HepG2 (cell line): ENCODE data around the gene PIGL. TPM values are rescaled to one million over a fixed set of nuclear protein-coding genes. Genes with fewer than 3 reads are reported as not detected.

Experiments used
- AGO2 ChIP-seq: fragments of 200-400 bp; formaldehyde crosslinking; optimal IDR thresholded peaks from 2 replicates; pipeline ENCODE3; 2017; ENCODE audit warnings: mild to moderate bottlenecking, low read depth, low read length, moderate library complexity
- ARNT ChIP-seq: fragments of 450-650 bp; IDR thresholded peaks from 2 replicates; pipeline ENCODE4 v1.6.1; 2017
- CHCHD3 ChIP-seq: sonication (generic); formaldehyde crosslinking; IDR thresholded peaks from 2 replicates; pipeline ENCODE4 v1.8.0; 2022; ENCODE audit warnings: mild to moderate bottlenecking, missing genetic modification reagents, moderate library complexity
- GTF2F1 ChIP-seq: fragments of 150-350 bp; IDR thresholded peaks from 2 replicates; pipeline ENCODE4 v1.6.1; 2014; ENCODE audit warnings: low read length
- KLF16 ChIP-seq, 2 experiments: sonication (generic) in 1 of 2; formaldehyde crosslinking in 1 of 2; IDR thresholded peaks; 2 replicates each; pipeline versions ENCODE4 v1.6.1 to v1.8.0; 2016 to 2023; ENCODE audit warnings: missing genetic modification reagents in 2 of 2, missing compliant biosample characterization in 1 of 2
- KMT2A ChIP-seq: sonication (generic); formaldehyde crosslinking; IDR thresholded peaks from 2 replicates; pipeline ENCODE4 v1.4.0; 2020; ENCODE audit warnings: missing genetic modification reagents
- NRL ChIP-seq: sonication (generic); formaldehyde crosslinking; IDR thresholded peaks from 2 replicates; pipeline ENCODE4 v1.5.0; 2020; ENCODE audit warnings: missing genetic modification reagents, mild to moderate bottlenecking, moderate library complexity, borderline replicate concordance
- RCOR2 ChIP-seq: IDR thresholded peaks from 2 replicates; pipeline ENCODE4 v1.6.1; 2016; ENCODE audit warnings: missing biosample characterization, missing genetic modification reagents
- SAFB2 ChIP-seq: sonication (generic); formaldehyde crosslinking; IDR thresholded peaks from 2 replicates; pipeline ENCODE4 v1.5.1; 2020; ENCODE audit warnings: missing genetic modification reagents, low read depth, mild to moderate bottlenecking, borderline replicate concordance
- SOX13 ChIP-seq, 3 experiments: fragments of 450-650 bp in 1 of 3; sonication (generic) in 1 of 3; formaldehyde crosslinking in 1 of 3; IDR thresholded peaks in 2 of 3; conservative IDR thresholded peaks in 1 of 3; 2 replicates each; pipeline versions ENCODE4 v1.5.0 to v1.6.1; 2016 to 2020; ENCODE audit warnings: antibody characterized with exemption in 1 of 3, mild to moderate bottlenecking in 1 of 3, missing compliant biosample characterization in 1 of 3, missing genetic modification reagents in 1 of 3, moderate library complexity in 1 of 3
- TRIM22 ChIP-seq: fragments of 450-650 bp; IDR thresholded peaks from 2 replicates; pipeline ENCODE4 v1.6.1; 2017
- ZNF292 ChIP-seq: sonication (generic); formaldehyde crosslinking; IDR thresholded peaks from 2 replicates; pipeline ENCODE4 v1.8.1; 2022; ENCODE audit warnings: mild to moderate bottlenecking, low read depth, missing genetic modification reagents, borderline replicate concordance
- ZNF501 ChIP-seq: sonication (generic); formaldehyde crosslinking; IDR thresholded peaks from 2 replicates; pipeline ENCODE4 v1.5.1; 2020; ENCODE audit warnings: mild to moderate bottlenecking, moderate library complexity, missing genetic modification reagents
- ZNF546 ChIP-seq: sonication (generic); formaldehyde crosslinking; conservative IDR thresholded peaks from 2 replicates; pipeline ENCODE4 v1.8.1; 2023; ENCODE audit warnings: mild to moderate bottlenecking, missing genetic modification reagents
- polyA plus RNA-seq, 8 experiments: library from polyadenylated mRNA; depleted of rRNA in 3 of 8; stranded (reverse) in 7 of 8; unstranded in 1 of 8; fragments of >200 nt; fragmentation: Illumina TruSeq in 4 of 8; extraction: Trizol in 4 of 8; gene quantifications; 2 replicates each; pipeline versions ENCODE4 v1.2.1 to v1.2.3, GENCODE V29; 2011 to 2016; ENCODE audit warnings: low read depth in 4 of 8, missing spikeins in 1 of 8, mixed read lengths in 1 of 8; ENCODE audit not compliant: insufficient read depth in 1 of 8
- total RNA-seq, 5 experiments: library from RNA; depleted of rRNA; stranded (reverse); fragments of >200 nt; fragmentation: Illumina TruSeq; extraction: Trizol; gene quantifications; 2 replicates each; pipeline ENCODE4 v1.2.3, GENCODE V29; 2016; ENCODE audit warnings: low read depth in 1 of 5
- TF ChIP-seq, protein P1 (sequence below): sonication (generic); formaldehyde crosslinking; IDR thresholded peaks from 2 replicates; pipeline ENCODE4 v1.9.0; 2021; ENCODE audit warnings: mild to moderate bottlenecking, missing genetic modification reagents
- TF ChIP-seq, protein P2 (sequence below): sonication (generic); formaldehyde crosslinking; conservative IDR thresholded peaks from 2 replicates; pipeline ENCODE4 v1.4.0; 2020; ENCODE audit warnings: missing genetic modification reagents
- TF ChIP-seq, protein P3 (sequence below): sonication (generic); formaldehyde crosslinking; IDR thresholded peaks from 2 replicates; pipeline ENCODE4 v1.4.0; 2020; ENCODE audit warnings: missing genetic modification reagents
- TF ChIP-seq, protein P4 (sequence below): sonication (generic); formaldehyde crosslinking; IDR thresholded peaks from 2 replicates; pipeline ENCODE4 v1.4.0; 2020; ENCODE audit warnings: missing genetic modification reagents, mild to moderate bottlenecking, borderline replicate concordance

Gene PIGL
- total and polyA plus RNA-seq, 2 of the 13 experiments (the other 11 are each of a cell fraction or from before 2014, with no cell fraction given) = 28.5 to 63.8 TPM

- TF ChIP-seq, protein P1, sequence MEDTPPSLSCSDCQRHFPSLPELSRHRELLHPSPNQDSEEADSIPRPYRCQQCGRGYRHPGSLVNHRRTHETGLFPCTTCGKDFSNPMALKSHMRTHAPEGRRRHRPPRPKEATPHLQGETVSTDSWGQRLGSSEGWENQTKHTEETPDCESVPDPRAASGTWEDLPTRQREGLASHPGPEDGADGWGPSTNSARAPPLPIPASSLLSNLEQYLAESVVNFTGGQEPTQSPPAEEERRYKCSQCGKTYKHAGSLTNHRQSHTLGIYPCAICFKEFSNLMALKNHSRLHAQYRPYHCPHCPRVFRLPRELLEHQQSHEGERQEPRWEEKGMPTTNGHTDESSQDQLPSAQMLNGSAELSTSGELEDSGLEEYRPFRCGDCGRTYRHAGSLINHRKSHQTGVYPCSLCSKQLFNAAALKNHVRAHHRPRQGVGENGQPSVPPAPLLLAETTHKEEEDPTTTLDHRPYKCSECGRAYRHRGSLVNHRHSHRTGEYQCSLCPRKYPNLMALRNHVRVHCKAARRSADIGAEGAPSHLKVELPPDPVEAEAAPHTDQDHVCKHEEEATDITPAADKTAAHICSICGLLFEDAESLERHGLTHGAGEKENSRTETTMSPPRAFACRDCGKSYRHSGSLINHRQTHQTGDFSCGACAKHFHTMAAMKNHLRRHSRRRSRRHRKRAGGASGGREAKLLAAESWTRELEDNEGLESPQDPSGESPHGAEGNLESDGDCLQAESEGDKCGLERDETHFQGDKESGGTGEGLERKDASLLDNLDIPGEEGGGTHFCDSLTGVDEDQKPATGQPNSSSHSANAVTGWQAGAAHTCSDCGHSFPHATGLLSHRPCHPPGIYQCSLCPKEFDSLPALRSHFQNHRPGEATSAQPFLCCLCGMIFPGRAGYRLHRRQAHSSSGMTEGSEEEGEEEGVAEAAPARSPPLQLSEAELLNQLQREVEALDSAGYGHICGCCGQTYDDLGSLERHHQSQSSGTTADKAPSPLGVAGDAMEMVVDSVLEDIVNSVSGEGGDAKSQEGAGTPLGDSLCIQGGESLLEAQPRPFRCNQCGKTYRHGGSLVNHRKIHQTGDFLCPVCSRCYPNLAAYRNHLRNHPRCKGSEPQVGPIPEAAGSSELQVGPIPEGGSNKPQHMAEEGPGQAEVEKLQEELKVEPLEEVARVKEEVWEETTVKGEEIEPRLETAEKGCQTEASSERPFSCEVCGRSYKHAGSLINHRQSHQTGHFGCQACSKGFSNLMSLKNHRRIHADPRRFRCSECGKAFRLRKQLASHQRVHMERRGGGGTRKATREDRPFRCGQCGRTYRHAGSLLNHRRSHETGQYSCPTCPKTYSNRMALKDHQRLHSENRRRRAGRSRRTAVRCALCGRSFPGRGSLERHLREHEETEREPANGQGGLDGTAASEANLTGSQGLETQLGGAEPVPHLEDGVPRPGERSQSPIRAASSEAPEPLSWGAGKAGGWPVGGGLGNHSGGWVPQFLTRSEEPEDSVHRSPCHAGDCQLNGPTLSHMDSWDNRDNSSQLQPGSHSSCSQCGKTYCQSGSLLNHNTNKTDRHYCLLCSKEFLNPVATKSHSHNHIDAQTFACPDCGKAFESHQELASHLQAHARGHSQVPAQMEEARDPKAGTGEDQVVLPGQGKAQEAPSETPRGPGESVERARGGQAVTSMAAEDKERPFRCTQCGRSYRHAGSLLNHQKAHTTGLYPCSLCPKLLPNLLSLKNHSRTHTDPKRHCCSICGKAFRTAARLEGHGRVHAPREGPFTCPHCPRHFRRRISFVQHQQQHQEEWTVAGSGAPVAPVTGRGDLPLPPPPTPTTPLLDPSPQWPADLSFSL (CRISPR knock-in tag) = no peak
- TF ChIP-seq, protein P2, sequence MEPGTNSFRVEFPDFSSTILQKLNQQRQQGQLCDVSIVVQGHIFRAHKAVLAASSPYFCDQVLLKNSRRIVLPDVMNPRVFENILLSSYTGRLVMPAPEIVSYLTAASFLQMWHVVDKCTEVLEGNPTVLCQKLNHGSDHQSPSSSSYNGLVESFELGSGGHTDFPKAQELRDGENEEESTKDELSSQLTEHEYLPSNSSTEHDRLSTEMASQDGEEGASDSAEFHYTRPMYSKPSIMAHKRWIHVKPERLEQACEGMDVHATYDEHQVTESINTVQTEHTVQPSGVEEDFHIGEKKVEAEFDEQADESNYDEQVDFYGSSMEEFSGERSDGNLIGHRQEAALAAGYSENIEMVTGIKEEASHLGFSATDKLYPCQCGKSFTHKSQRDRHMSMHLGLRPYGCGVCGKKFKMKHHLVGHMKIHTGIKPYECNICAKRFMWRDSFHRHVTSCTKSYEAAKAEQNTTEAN (CRISPR knock-in tag) = no peak; the same call in 1 of the 2 replicates
- no peak for TF ChIP-seq TRIM22
- TF ChIP-seq KMT2A (CRISPR knock-in tag) = peak; percentile 73
- TF ChIP-seq ZNF292 (CRISPR knock-in tag) = no peak
- peak; percentile 64 for TF ChIP-seq SAFB2
- TF ChIP-seq AGO2 = peak; percentile 75
- TF ChIP-seq RCOR2 (CRISPR knock-in tag) = no peak
- peak; percentile 25; the same call in 1 of the 2 replicates for TF ChIP-seq GTF2F1
- TF ChIP-seq CHCHD3 (CRISPR knock-in tag) = no peak
- TF ChIP-seq SOX13 (IDR thresholded peaks at IDR 0.05) = no peak
- peak in 1 of 2 experiments; percentile 4; a peak in 1 of 4 replicates for TF ChIP-seq SOX13 (CRISPR knock-in tag; conservative IDR thresholded peaks at IDR 0.05 in 1 of 2, IDR thresholded peaks at IDR 0.05 in 1 of 2)
- no peak for TF ChIP-seq ARNT
- TF ChIP-seq ZNF501 (CRISPR knock-in tag) = peak; percentile 81
- TF ChIP-seq, protein P3, sequence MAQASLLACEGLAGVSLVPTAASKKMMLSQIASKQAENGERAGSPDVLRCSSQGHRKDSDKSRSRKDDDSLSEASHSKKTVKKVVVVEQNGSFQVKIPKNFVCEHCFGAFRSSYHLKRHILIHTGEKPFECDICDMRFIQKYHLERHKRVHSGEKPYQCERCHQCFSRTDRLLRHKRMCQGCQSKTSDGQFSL (CRISPR knock-in tag) = peak; percentile 49; the same call in 1 of the 2 replicates
- TF ChIP-seq KLF16 (CRISPR knock-in tag; IDR thresholded peaks at IDR 0.05) = no peak
- TF ChIP-seq, protein P4, sequence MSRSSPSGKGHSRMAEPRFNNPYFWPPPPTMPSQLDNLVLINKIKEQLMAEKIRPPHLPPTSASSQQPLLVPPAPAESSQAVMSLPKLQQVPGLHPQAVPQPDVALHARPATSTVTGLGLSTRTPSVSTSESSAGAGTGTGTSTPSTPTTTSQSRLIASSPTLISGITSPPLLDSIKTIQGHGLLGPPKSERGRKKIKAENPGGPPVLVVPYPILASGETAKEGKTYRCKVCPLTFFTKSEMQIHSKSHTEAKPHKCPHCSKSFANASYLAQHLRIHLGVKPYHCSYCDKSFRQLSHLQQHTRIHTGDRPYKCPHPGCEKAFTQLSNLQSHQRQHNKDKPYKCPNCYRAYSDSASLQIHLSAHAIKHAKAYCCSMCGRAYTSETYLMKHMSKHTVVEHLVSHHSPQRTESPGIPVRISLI (CRISPR knock-in tag) = no peak; the same call in 1 of the 2 replicates
- peak; percentile 84; the same call in 1 of the 2 replicates for TF ChIP-seq ZNF546 (CRISPR knock-in tag)
- peak; percentile 67 for TF ChIP-seq NRL
These were observed 1.6 kb upstream of the PIGL start, which contains the start of gene NCOR1 (continued) for GRCh38 chr17:16215273-16215964.
